Neural cell (in vitro differentiated cells): ENCODE results near the gene CELF4. TPM values are rescaled to one million over a fixed set of nuclear protein-coding genes. Genes with fewer than 3 reads are reported as not detected.
A peak's percentile ranks its signal among the peaks of the same experiment; 100 is the strongest.

Experiments used
- H2AFZ ChIP-seq: fragments of 200-600, 300-800 bp; sonication (generic), shearing (Covaris generic); 2 replicates; pipeline ENCODE4 v1.6.0; 2014; ENCODE audit warnings: low read depth, mild to moderate bottlenecking, antibody characterized with exemption, low read length, moderate library complexity
- H3F3A ChIP-seq: fragments of 200-600 bp; shearing (Covaris generic); 2 replicates; pipeline ENCODE4 v1.6.1; 2016; ENCODE audit warnings: mild to moderate bottlenecking, moderate library complexity, mixed read lengths, antibody characterized with exemption, low read length; ENCODE audit not compliant: insufficient read depth, poor library complexity, severe bottlenecking
- H3K27ac ChIP-seq: fragments of 200-600, 300-800 bp; sonication (generic), shearing (Covaris generic); 2 replicates; pipeline ENCODE4 v1.5.1; 2014; ENCODE audit warnings: mild to moderate bottlenecking, low read length, moderate library complexity
- H3K27me3 ChIP-seq: fragments of 300-800, 200-600 bp; sonication (generic), shearing (Covaris generic); 2 replicates; pipeline ENCODE4 v1.6.0; 2014; ENCODE audit warnings: mild to moderate bottlenecking, low read depth, low read length, moderate library complexity; ENCODE audit not compliant: insufficient read depth
- H3K36me3 ChIP-seq: fragments of 300-800, 200-600 bp; sonication (generic), shearing (Covaris generic); 2 replicates; pipeline ENCODE4 v1.5.1; 2014; ENCODE audit warnings: mild to moderate bottlenecking, antibody characterized with exemption, low read length, moderate library complexity; ENCODE audit not compliant: insufficient read depth
- H3K4me2 ChIP-seq: fragments of 300-800, 200-600 bp; sonication (generic), shearing (Covaris generic); 2 replicates; pipeline ENCODE4 v1.6.0; 2014; ENCODE audit warnings: mild to moderate bottlenecking, low read length
- H3K4me3 ChIP-seq: fragments of 300-800, 200-600 bp; sonication (generic), shearing (Covaris generic); 2 replicates; pipeline ENCODE4 v1.5.1; 2014; ENCODE audit warnings: mild to moderate bottlenecking, low read length, moderate library complexity
- H3K79me2 ChIP-seq: fragments of 200-600 bp; shearing (Covaris generic); replicated peaks from 2 replicates; pipeline ENCODE4 v1.6.0; 2014; ENCODE audit warnings: mild to moderate bottlenecking, low read length, moderate library complexity; ENCODE audit not compliant: insufficient read depth
- H3K9ac ChIP-seq: fragments of 300-800, 200-600 bp; sonication (generic), shearing (Covaris generic); 2 replicates; pipeline ENCODE4 v1.6.1; 2016; ENCODE audit warnings: mild to moderate bottlenecking, low read length, mixed read lengths
- H3K9me2 ChIP-seq: fragments of 200-600 bp; shearing (Covaris generic); 2 replicates; pipeline ENCODE4 v1.6.1; 2016; ENCODE audit warnings: mild to moderate bottlenecking, low read length, mixed read lengths; ENCODE audit not compliant: insufficient read depth
- H3K9me3 ChIP-seq: fragments of 200-600, 300-800 bp; sonication (generic), shearing (Covaris generic); 2 replicates; pipeline ENCODE4 v1.6.1; 2016; ENCODE audit warnings: mild to moderate bottlenecking, mixed run types, low read length, moderate library complexity, mixed read lengths
- H4K20me1 ChIP-seq: fragments of 200-600 bp; shearing (Covaris generic); 2 replicates; pipeline ENCODE4 v1.6.1; 2016; ENCODE audit warnings: mild to moderate bottlenecking, mixed run types; ENCODE audit not compliant: insufficient read depth
- EP300 ChIP-seq: fragments of 450-650 bp; conservative IDR thresholded peaks from 2 replicates; pipeline ENCODE4 v1.6.1; 2014; ENCODE audit warnings: antibody characterized with exemption, mild to moderate bottlenecking, moderate library complexity; ENCODE audit not compliant: poor library complexity, severe bottlenecking
- EZH2 ChIP-seq: fragments of 200-600, 300-800 bp; shearing (Covaris generic), sonication (generic); IDR thresholded peaks from 2 replicates; pipeline ENCODE4 v1.6.1; 2014; ENCODE audit warnings: antibody characterized with exemption, low read length, borderline replicate concordance, mild to moderate bottlenecking; ENCODE audit not compliant: insufficient read depth, poor library complexity, severe bottlenecking
- MXI1 ChIP-seq: fragments of 450-650 bp; conservative IDR thresholded peaks from 2 replicates; pipeline ENCODE4 v1.6.1; 2014; ENCODE audit warnings: antibody characterized with exemption, mild to moderate bottlenecking; ENCODE audit not compliant: poor library complexity, severe bottlenecking
- POLR2AphosphoS5 ChIP-seq: IDR thresholded peaks from 2 replicates; pipeline ENCODE4 v1.6.1; 2012
- RAD21 ChIP-seq: fragments of 450-650 bp; conservative IDR thresholded peaks from 2 replicates; pipeline ENCODE4 v1.6.1; 2014; ENCODE audit warnings: antibody characterized with exemption, mild to moderate bottlenecking, moderate library complexity
- SMC3 ChIP-seq: fragments of 450-650 bp; conservative IDR thresholded peaks from 2 replicates; pipeline ENCODE4 v1.6.1; 2014; ENCODE audit warnings: antibody characterized with exemption, mild to moderate bottlenecking, moderate library complexity; ENCODE audit not compliant: poor library complexity
- TAF1 ChIP-seq: IDR thresholded peaks from 2 replicates; pipeline ENCODE4 v1.6.1; 2012; ENCODE audit warnings: low read depth
- polyA plus RNA-seq: library from polyadenylated mRNA; depleted of rRNA; stranded (reverse); fragments of >200 nt; gene quantifications from 2 replicates; pipeline ENCODE4 v1.2.3, GENCODE V29; 2014
- TF ChIP-seq, protein P1 (sequence below): IDR thresholded peaks from 2 replicates; pipeline ENCODE4 v1.6.1; 2012; ENCODE audit warnings: borderline replicate concordance
- TF ChIP-seq, protein P2 (sequence below): fragments of 450-650 bp; IDR thresholded peaks from 2 replicates; pipeline ENCODE4 v1.5.1; 2014; ENCODE audit warnings: antibody characterized with exemption, mild to moderate bottlenecking, moderate library complexity; ENCODE audit not compliant: poor library complexity, severe bottlenecking

Gene CELF4
- polyA plus RNA-seq, 1 donor from 2014 or later = 191 TPM

- Histone ChIP-seq H3F3A (peaks cover 5% of the 10 kb centered on the region), H3K4me3 (peak overlapping the region; percentile 84), H3K9ac (peak overlapping the region; percentile 91), H3K36me3 (no peaks in the 10 kb centered on the region), H3K79me2 (peaks cover 89% of the 10 kb centered on the region), H3K27me3 (peaks cover 16% of the 10 kb centered on the region), H3K9me3 (no peaks in the 10 kb centered on the region), H4K20me1 (peaks cover 5% of the 10 kb centered on the region), H3K27ac (peak overlapping the region; percentile 87), H3K9me2 (no peaks in the 10 kb centered on the region), H3K4me2 (peak overlapping the region; percentile 31), H2AFZ (peak overlapping the region; percentile 51)
- TF ChIP-seq, protein P1, sequence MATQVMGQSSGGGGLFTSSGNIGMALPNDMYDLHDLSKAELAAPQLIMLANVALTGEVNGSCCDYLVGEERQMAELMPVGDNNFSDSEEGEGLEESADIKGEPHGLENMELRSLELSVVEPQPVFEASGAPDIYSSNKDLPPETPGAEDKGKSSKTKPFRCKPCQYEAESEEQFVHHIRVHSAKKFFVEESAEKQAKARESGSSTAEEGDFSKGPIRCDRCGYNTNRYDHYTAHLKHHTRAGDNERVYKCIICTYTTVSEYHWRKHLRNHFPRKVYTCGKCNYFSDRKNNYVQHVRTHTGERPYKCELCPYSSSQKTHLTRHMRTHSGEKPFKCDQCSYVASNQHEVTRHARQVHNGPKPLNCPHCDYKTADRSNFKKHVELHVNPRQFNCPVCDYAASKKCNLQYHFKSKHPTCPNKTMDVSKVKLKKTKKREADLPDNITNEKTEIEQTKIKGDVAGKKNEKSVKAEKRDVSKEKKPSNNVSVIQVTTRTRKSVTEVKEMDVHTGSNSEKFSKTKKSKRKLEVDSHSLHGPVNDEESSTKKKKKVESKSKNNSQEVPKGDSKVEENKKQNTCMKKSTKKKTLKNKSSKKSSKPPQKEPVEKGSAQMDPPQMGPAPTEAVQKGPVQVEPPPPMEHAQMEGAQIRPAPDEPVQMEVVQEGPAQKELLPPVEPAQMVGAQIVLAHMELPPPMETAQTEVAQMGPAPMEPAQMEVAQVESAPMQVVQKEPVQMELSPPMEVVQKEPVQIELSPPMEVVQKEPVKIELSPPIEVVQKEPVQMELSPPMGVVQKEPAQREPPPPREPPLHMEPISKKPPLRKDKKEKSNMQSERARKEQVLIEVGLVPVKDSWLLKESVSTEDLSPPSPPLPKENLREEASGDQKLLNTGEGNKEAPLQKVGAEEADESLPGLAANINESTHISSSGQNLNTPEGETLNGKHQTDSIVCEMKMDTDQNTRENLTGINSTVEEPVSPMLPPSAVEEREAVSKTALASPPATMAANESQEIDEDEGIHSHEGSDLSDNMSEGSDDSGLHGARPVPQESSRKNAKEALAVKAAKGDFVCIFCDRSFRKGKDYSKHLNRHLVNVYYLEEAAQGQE = peak; percentile 91
- no peak for TF ChIP-seq EZH2
Measured at GRCh38 chr18:37564711-37565100, 892 bp downstream of the CELF4 start.

- peaks cover 5% of the 10 kb centered on the region for H4K20me1 ChIP-seq
- TF ChIP-seq, protein P1 = no peak
- TF ChIP-seq EZH2 (no peak), POLR2AphosphoS5 (peak; percentile 19), SMC3 (peak; percentile 33), RAD21 (peak; percentile 36)
- H3K79me2 ChIP-seq = peaks cover 91% of the 10 kb centered on the region
- peak overlapping the region; percentile 87 for H3K27ac ChIP-seq
- H3K9me3 ChIP-seq = no peaks in the 10 kb centered on the region
- H3K9me2 ChIP-seq = no peaks in the 10 kb centered on the region
- peak overlapping the region; percentile 31 for H3K4me2 ChIP-seq
- H2AFZ ChIP-seq = no peak overlapping the region
- H3F3A ChIP-seq = peaks cover 5% of the 10 kb centered on the region
- H3K9ac ChIP-seq = peak overlapping the region; percentile 91
- peak overlapping the region; percentile 84 for H3K4me3 ChIP-seq
- peaks cover 16% of the 10 kb centered on the region for H3K27me3 ChIP-seq
- no peaks in the 10 kb centered on the region for H3K36me3 ChIP-seq
Measured at GRCh38 chr18:37563931-37564392, 1.6 kb downstream of the CELF4 start.

DNA sequence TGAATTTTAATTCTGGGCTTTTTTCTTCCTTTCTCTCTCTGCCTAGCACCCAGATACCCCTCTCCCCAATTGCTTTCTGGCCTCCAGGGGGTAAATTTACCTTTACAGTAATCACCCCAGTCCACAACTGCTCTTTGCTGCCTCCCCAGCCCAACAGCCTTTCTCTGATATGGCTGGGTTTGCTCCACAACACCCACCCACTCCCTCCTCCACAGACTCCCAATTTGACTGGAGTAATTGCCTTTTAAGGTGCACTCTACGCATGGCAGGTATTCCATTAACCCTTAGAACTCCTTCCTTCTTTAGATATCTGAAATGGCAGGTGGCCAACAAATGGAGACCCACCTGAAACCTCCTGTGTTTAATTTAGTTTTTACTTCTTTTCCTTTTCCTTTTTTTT lies 3.6 kb downstream of the CELF4 start:
- H3K27me3 ChIP-seq = no peaks in the 10 kb centered on the region
- no peak overlapping the region for H2AFZ ChIP-seq
- H3K9ac ChIP-seq = peak overlapping the region; percentile 91
- H3K4me3 ChIP-seq = peak overlapping the region; percentile 84
- no peaks in the 10 kb centered on the region for H3K36me3 ChIP-seq
- no peaks in the 10 kb centered on the region for H3K9me3 ChIP-seq
- H3K9me2 ChIP-seq = no peaks in the 10 kb centered on the region
- H3K79me2 ChIP-seq = peaks cover 88% of the 10 kb centered on the region
- H3K27ac ChIP-seq = peak overlapping the region; percentile 87
- peaks cover 5% of the 10 kb centered on the region for H3F3A ChIP-seq
- peaks cover 5% of the 10 kb centered on the region for H4K20me1 ChIP-seq
- H3K4me2 ChIP-seq = peak overlapping the region; percentile 68
- TF ChIP-seq, protein P1 = no peak
- no peak for TF ChIP-seq MXI1
- TF ChIP-seq SMC3 = no peak
- TF ChIP-seq, protein P2, sequence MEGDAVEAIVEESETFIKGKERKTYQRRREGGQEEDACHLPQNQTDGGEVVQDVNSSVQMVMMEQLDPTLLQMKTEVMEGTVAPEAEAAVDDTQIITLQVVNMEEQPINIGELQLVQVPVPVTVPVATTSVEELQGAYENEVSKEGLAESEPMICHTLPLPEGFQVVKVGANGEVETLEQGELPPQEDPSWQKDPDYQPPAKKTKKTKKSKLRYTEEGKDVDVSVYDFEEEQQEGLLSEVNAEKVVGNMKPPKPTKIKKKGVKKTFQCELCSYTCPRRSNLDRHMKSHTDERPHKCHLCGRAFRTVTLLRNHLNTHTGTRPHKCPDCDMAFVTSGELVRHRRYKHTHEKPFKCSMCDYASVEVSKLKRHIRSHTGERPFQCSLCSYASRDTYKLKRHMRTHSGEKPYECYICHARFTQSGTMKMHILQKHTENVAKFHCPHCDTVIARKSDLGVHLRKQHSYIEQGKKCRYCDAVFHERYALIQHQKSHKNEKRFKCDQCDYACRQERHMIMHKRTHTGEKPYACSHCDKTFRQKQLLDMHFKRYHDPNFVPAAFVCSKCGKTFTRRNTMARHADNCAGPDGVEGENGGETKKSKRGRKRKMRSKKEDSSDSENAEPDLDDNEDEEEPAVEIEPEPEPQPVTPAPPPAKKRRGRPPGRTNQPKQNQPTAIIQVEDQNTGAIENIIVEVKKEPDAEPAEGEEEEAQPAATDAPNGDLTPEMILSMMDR = no peak
- no peak for TF ChIP-seq TAF1
- no peak for TF ChIP-seq EZH2
- no peak for TF ChIP-seq EP300
